AG08396 (cell line): ENCODE data around the gene TCF20.

Source experiments
- DNase-seq: peaks from one replicate; pipeline ENCODE4 v3.0.0; 2012; ENCODE audit warnings: low spot score, mixed read lengths

Gene TCF20

DNA sequence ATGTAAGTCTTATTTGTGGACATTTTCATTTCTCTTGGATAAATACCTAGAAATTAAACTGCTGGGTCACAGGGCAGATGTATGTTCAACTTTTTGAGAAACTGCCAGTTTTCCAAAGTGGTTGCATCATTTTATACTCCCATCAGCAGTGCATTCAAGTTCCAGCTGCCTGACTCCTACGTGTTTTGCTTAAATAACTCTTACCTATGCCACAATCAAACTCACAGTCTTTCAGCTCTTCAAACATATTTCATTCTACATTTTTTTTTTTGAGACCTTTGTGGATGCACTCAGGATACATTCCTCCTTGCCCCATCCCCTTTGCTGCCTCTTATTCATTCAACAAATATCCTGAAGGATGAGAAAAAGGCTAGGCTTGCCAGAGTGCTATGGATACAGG lies 9.2 kb downstream of the TCF20 start:
- no peak for DNase-seq

DNA sequence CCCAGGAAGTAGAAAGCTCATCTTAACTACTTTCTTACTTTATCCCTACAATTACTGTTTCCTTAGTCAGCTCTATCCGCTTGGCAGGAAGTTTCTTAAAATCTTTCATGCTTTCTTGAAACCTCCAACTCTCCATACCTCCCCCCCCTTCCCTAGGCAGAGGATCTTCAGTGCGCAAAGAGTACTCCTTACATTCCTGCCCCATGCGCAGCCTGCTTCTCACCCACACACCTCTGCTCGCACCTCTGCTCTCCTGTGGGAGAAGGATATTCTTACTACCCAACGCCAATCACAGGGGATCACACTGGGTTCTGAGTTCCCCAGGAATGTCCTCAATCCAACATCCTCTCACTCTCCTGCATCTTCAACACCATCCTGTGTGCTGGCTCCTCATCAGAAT lies 12.3 kb downstream of the TCF20 start:
- no peak for DNase-seq

DNA sequence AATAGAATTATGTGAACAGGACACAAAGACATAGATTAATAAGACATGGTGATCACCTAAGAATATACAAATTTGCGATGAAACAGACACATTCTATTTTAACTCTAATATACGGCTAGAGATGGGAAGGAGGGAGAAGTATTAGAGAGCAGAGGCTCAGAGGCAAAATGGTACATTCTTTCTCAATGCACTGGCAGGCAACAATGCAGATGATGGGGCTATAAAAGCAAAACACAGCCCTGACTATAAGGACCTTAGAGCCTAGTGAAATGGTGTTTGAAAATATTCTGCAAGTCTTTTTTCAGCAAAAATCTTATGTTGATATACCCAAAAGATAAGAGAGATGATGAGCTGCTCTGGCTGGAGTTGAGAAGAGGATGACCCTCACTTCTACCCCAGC lies 13.1 kb downstream of the TCF20 start:
- no peak for DNase-seq

DNA sequence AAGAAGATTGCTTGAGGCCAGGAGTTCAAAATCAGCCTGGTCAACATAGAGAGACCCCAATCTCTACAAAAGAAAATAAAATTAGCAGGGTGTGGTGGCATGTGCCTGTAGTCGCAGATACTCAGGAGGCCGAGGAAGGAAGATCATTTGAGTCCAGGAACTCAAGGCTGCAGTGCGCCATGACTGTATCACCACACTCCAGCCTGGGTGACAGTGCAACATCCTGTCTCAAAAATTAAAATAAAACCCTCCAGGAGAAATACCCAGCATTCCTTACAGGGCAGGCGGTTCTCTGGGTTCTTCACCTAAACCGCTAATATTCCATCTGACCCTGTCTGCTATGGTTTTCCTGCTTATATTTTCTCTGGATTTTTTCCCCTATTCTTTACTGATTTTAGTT lies 13.5 kb downstream of the TCF20 start:
- DNase-seq, result no peak

DNA sequence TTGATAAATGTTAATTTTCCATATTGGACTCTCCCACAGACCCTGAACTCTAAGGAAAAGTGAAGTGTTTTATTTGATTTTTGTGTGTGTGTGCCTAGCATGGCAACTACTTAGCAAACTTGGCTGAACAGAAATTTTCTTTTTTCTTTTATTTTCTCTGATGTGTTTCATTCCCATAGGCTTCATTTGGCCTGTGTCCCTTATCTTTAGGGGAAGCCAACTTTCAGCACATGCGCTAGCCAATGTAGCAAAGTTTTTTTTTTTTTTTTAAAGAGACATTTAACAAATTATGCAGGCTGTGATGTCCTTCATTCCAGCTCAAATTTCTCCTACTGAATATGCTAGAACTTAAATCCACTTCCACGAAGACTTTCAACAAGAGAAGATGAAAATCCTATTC lies 14.2 kb downstream of the TCF20 start:
- DNase-seq, result no peak

DNA sequence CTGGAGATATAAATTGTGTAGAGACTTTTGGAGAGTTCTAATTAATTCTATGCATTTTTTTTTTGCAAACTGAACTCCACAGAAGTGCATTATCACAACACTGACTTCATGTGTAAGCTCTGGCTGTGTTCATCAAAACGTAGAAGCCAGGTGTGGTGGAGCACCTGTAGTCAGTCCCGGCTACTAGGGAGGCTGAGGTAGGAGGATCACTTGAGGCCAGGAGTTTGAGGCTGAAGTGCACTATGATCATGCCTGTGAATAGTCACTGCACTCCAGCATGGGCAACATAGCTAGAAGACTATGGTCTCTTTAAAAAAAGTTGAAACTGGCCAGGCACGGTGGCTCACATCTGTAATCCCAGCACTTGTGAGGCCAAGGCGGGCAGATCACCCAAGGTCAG lies 20.6 kb downstream of the TCF20 start:
- no peak for DNase-seq

DNA sequence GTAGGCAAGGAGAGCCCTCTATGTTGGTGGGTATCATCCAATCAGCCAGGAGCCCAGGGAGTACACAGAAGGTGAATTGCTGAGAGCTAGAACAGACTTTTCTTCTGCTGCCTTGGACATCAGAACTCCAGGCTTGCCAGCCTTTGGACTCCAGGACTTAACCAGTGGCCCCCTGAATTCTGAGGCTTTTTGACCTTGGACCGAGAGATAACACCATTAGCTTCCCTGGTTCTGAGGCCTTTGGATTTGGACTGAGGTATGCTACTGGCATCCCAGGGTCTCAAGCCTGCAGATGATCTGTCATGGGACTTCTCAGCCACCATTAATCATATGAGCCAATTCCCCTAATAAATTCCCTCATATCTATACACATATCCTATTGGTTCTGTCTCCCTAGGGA lies 21.5 kb downstream of the TCF20 start:
- no peak for DNase-seq

DNA sequence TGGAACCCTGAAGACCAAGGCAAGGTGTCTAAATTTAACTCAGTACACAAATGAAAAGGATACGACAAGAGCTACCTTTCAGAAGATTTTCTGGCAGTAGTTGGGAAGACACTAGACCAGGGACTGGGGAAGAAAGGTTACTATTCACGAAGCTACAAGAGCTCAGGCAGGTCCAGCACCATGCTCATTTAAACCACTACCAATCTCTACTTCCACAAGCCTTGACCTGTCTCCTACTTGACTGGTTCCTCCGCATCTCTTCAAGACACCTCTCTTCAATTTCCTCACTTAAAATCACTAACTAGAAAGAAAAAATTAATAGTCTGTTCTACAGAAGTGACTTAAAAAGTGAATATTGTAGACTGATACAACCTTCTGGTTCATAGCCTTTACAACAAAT lies 22.9 kb downstream of the TCF20 start:
- no peak for DNase-seq

DNA sequence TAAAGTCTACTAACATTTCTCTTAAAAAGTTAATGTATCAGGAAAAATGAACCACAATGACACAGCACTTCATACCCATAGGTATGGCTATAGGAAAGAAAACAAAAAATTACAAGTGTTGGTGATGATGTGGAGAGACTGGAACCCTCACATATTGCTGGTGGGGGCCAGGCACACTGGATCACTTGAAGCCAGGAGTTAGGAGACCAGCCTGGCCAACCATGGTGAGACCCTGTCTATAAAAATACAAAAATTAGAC lies 26.7 kb downstream of the TCF20 start:
- DNase-seq, result no peak

DNA sequence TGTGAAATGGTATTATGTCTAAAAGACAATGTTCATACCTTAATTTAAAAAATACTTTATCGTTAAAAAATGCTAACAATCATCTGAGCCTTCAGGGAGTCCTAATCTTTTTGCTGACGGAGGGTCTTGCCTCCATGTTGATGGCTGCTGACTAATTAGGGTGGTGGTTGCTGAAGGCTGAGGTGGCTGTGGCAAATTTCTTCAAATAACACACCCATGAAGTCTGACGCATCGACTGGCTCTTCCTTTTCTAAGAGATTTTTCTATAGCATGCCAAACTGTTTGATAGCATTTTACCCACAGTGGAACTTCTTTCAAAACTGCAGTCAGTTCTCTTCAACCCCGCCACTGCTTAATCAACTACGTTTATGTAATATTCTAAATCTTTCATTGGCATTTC lies 33.6 kb downstream of the TCF20 start:
- no peak for DNase-seq

DNA sequence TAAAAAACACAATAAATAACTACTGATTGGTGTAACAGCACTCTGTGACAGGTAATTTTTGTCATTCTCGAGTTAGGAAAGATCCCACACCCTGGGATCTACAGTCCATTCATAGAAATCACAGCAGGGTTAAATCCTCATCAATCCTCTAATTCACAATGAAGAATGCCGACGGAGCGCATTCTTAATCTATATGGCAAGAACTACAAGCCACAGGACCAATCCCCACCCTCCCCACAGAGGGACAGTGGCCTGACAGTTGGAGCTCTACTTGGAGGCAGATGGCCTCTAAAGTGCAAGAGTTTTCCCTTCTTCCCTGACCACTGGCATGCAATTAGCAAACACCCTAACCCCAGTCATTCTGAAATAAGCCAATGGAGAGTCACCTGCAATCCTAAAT lies 34.2 kb downstream of the TCF20 start:
- no peak for DNase-seq

DNA sequence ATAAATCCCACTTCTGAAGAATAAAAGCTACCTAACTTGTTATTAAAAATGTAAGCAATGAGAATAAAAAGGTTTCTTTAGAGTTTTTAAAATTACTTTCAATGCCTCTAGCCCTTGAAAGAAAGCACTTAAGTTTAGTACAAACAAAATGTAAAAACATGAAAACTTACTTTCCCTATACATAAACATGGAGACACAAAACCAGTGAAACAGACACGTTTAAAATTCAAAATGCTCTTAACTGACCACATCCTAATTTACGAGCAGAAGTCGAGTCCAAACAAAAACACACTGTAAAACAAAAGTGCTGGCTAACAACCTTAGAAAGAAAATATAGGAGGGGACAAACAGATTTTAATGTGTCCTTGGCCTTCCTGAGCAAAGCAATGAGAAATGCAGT lies 36.6 kb downstream of the TCF20 start:
- DNase-seq, result no peak

DNA sequence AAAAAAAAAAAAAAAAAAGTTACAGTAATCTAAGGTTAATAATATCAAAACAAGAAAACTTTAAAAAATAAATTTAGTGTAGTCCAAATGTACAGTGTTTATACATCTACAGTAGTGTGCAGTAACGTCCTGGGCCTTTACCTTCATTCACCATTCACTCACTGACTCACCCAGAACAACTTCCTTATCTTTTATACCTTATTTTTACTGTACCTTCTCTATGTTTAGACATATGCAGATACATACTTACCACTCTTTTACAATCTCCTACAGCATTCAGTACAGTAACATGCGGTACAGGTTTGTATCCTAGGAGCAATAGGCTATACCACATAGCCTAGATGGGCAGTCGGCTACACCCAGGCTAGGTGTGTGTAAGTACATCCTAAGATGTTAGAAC lies 38.5 kb downstream of the TCF20 start:
- no peak for DNase-seq

DNA sequence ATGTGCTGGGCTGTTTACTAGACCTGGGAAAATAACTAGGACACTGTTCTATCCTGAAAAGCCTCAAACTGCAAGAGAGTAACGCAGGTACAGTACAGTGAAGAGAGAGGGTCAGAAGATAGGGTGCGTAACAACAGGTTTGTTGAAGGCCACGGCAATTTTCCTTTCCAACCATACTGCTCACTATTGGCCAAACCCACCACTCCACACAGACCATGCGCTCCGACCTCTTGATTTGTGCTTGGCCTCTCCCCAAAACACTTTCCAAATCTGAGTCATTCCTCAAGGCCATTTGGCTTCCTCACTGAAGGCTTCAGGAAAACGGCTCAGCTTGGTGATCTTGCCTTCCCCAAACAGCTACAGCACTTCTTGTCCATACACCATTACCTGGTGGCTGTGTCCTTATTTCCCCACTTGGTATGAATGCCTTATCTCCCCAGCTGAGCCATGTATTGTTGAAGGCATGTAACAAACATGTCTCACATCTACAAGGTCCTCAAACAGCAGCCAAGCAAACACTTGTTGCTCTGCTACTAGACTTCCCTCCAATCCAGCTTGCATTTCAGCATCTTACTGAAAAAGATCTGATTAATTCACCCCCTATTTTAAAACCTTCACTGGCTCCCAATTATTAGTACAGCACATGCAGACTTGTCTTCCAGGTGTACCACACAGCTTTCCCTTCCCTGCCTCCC lies 40.9 kb downstream of the TCF20 start:
- DNase-seq, result peak; percentile 53

DNA sequence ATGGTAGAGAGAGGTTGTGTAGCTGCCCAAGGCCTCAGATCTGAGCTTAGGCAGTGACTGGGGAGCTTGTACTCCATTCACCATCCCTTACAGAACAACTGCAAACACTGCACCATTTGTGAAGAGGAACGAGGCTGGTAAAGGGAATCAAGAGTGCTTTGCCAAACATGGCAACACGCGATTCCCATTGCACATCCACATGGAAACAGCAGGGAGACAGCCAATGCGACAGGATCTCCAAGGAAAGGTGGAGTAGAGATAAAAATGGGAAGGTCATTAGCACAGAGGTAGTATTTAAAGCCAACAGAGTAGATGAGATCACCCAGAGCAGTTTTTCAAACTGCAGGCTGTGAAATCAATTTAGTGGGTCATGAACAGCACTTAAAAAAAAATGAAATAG lies 42.0 kb downstream of the TCF20 start:
- no peak for DNase-seq

DNA sequence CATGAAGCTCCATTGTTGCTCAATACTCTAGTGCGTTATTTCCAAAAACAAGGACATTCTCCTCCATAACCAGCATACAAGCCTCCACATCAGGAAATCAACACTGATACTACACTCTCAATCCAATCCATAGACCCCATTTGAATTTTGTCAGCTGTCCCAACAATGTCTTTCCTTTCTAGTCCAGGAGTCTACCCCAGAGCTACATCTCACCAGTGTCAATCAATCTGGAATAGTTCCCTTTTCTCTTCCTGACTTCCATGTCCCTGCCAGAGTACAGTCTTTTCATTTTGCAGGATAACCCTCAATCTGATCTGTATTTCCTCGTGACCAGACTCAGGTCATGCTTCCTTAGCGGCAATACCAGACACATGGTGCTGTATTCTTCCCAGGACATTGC lies 43.0 kb downstream of the TCF20 start:
- DNase-seq, result no peak

DNA sequence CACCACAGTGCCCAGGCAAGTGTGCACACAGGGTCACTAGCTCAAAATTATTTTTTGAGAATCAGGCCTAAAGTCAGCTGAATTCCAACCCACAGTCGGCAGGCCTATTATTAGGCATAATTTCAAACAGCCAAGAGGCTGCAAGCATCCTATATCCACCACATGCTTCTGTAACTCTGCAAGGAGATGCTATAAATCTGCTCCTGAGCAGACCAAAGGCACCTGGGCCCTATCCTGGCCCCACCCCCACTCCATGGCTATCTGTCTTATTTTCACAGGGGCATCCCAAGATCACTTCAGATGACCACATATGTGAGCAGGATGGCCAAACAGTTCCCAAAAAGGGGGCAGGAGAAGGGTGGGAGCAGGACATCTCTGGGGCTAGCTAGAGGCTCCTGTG lies 44.6 kb downstream of the TCF20 start:
- no peak for DNase-seq

DNA sequence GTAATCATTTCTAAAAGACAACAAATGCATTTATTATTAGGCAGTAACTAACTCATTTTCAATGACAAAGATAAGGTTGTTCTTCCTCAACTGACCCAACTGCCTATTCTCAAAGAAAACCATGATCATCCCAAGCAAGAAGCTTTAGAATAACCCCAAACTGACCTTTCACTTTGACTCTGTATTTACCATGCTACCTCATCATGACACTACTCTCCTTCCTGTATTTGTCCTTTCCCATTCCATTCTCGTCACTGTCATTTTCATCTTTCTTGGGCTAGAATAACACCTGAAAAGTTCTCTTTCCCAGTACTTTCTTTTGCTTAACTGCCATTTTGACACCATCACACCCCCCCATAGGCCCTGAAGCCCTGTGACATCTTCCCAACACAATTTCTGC lies 48.3 kb downstream of the TCF20 start:
- no peak for DNase-seq
